GM04503 (cell line): ENCODE data around the gene TSG101.

ENCODE experiments used
- DNase-seq: peaks from one replicate; pipeline ENCODE4 v3.0.0-alpha.2; 2012; ENCODE audit warnings: low read depth

Gene TSG101

GRCh38 chr11:18492888-18493287 lies 33.9 kb downstream of the TSG101 start:
- DNase-seq: no peak

GRCh38 chr11:18491924-18492323 lies 34.8 kb downstream of the TSG101 start:
- no peak for DNase-seq

GRCh38 chr11:18490736-18491485 lies 35.8 kb downstream of the TSG101 start:
- DNase-seq: no peak

- peak; percentile 31 for DNase-seq
Observed at GRCh38 chr11:18490319-18490718, 36.4 kb downstream of the TSG101 start.

- no peak for DNase-seq
Observed at GRCh38 chr11:18485913-18486528, 40.7 kb downstream of the TSG101 start.

GRCh38 chr11:18479063-18479462 lies 47.7 kb downstream of the TSG101 start:
- no peak for DNase-seq

GRCh38 chr11:18472587-18472986 lies 54.2 kb downstream of the TSG101 start:
- no peak for DNase-seq

GRCh38 chr11:18471995-18472394 lies 54.7 kb downstream of the TSG101 start:
- no peak for DNase-seq

- DNase-seq: no peak
Observed at GRCh38 chr11:18468961-18469360, 57.8 kb downstream of the TSG101 start.

- no peak for DNase-seq
Observed at GRCh38 chr11:18468059-18468458, 58.7 kb downstream of the TSG101 start.

- no peak for DNase-seq
Observed at GRCh38 chr11:18466402-18466801, 60.3 kb downstream of the TSG101 start.

- no peak for DNase-seq
Observed at GRCh38 chr11:18463439-18463838, 63.3 kb downstream of the TSG101 start.

GRCh38 chr11:18461909-18462308 lies 64.8 kb downstream of the TSG101 start:
- no peak for DNase-seq

GRCh38 chr11:18459634-18460033 lies 67.1 kb downstream of the TSG101 start:
- no peak for DNase-seq

- DNase-seq: no peak
Observed at GRCh38 chr11:18457450-18457849, 69.3 kb downstream of the TSG101 start.

- DNase-seq: no peak
Observed at GRCh38 chr11:18455686-18456372, 70.9 kb downstream of the TSG101 start, which contains the start of gene LDHAL6A. Gene LDHAL6A (plus strand): TSS chr11:18455856. CDS start chr11:18456681, 825 bp downstream.

- DNase-seq: no peak
Observed at GRCh38 chr11:18452927-18453326, 73.8 kb downstream of the TSG101 start.

- no peak for DNase-seq
Observed at GRCh38 chr11:18449251-18449650, 77.5 kb downstream of the TSG101 start.

GRCh38 chr11:18438691-18439090 lies 88.1 kb downstream of the TSG101 start:
- DNase-seq: no peak
